Transverse colon (tissue), 3 donors: ENCODE measurements around the gene PADI6.

Experiments used
- CTCF ChIP-seq, 5 experiments: fragments of 200-600 bp in 3 of 5; fragments of 450-650 bp in 2 of 5; sonication (generic) in 3 of 5; IDR thresholded peaks; 1 replicate in 2 of 5; 2 replicates in 3 of 5; pipeline ENCODE4 v1.5.1; 2016 to 2017; ENCODE audit warnings: antibody characterized with exemption in 5 of 5, inconsistent platforms in 3 of 5, mild to moderate bottlenecking in 2 of 5, moderate library complexity in 1 of 5
- POLR2A ChIP-seq: fragments of 450-650 bp; IDR thresholded peaks from one replicate; pipeline ENCODE4 v1.6.1; 2016; ENCODE audit warnings: antibody characterized with exemption, mild to moderate bottlenecking, moderate library complexity

GRCh38 chr1:17347769-17348592 is 24.0 kb upstream of the PADI6 start:
- TF ChIP-seq POLR2A (no peak), CTCF (IDR thresholded peaks at IDR 0.05) (no peak)
